Endothelial cell of umbilical vein (primary cell): ENCODE measurements around the gene MAPT.

Experiments
- EZH2 ChIP-seq: IDR thresholded peaks from 2 replicates; pipeline ENCODE4 v1.6.1; 2012; ENCODE audit warnings: borderline replicate concordance, low read depth, mild to moderate bottlenecking, moderate library complexity, low read length, inconsistent platforms; ENCODE audit not compliant: severe bottlenecking
- FOS ChIP-seq: IDR thresholded peaks from 2 replicates; pipeline ENCODE4 v1.6.1; 2011; ENCODE audit warnings: mild to moderate bottlenecking, low read length, moderate library complexity, borderline replicate concordance; ENCODE audit not compliant: insufficient read depth
- GATA2 ChIP-seq: IDR thresholded peaks from 2 replicates; pipeline ENCODE4 v1.7.0; 2011; ENCODE audit warnings: low read depth, mild to moderate bottlenecking, moderate library complexity, mixed read lengths, low read length; ENCODE audit not compliant: insufficient read length, insufficient read depth
- JUN ChIP-seq: IDR thresholded peaks from 2 replicates; pipeline ENCODE4 v1.6.1; 2011; ENCODE audit warnings: borderline replicate concordance, low read depth; ENCODE audit not compliant: insufficient read length, insufficient read depth
- MYC ChIP-seq: IDR thresholded peaks from one replicate; pipeline ENCODE4 v1.6.1; 2011; ENCODE audit warnings: mild to moderate bottlenecking, low read depth, low read length
- POLR2A ChIP-seq: IDR thresholded peaks from 2 replicates; pipeline ENCODE4 v1.6.1; 2012; ENCODE audit warnings: low read depth, mild to moderate bottlenecking, control low read depth, low read length
- POLR2AphosphoS5 ChIP-seq: IDR thresholded peaks from 2 replicates; pipeline ENCODE4 v1.6.1; 2012; ENCODE audit warnings: low read depth, mild to moderate bottlenecking, control low read depth, low read length, moderate library complexity; ENCODE audit not compliant: insufficient read depth
- TF ChIP-seq, protein P1 (sequence below), 2 donors: IDR thresholded peaks; 1 replicate in 1 of 2; 2 replicates in 1 of 2; pipeline ENCODE4 v1.5.1; 2011; ENCODE audit warnings: low read length in 2 of 2, mild to moderate bottlenecking in 2 of 2, moderate library complexity in 2 of 2, control low read depth in 1 of 2, inconsistent platforms in 1 of 2, low read depth in 1 of 2; ENCODE audit not compliant: insufficient read depth in 1 of 2; ENCODE audit errors: extremely low read depth in 1 of 2
- TF ChIP-seq, protein P2 (sequence below): IDR thresholded peaks from 2 replicates; pipeline ENCODE4 v1.6.1; 2011; ENCODE audit not compliant: insufficient read depth, insufficient read length

DNA sequence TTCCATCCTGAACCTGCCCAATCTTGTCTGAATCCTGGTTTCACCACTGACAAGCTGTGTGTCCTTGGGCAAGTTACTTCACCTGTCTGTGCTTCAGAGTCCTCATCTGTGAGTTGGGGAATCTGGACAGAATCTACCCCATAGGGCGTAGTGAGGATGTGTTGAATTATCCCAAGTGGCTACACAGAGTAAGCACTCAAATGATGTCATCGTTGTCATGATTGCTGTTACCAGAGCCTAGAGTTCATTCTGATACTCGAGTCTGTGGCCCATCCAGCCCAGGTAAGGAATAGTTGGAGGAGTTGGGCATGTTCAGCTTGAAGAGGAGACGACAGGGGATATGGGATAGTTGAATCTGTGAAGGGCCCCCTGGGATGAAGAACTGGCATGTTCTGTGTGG, 45.9 kb downstream of the MAPT start:
- TF ChIP-seq, protein P1, sequence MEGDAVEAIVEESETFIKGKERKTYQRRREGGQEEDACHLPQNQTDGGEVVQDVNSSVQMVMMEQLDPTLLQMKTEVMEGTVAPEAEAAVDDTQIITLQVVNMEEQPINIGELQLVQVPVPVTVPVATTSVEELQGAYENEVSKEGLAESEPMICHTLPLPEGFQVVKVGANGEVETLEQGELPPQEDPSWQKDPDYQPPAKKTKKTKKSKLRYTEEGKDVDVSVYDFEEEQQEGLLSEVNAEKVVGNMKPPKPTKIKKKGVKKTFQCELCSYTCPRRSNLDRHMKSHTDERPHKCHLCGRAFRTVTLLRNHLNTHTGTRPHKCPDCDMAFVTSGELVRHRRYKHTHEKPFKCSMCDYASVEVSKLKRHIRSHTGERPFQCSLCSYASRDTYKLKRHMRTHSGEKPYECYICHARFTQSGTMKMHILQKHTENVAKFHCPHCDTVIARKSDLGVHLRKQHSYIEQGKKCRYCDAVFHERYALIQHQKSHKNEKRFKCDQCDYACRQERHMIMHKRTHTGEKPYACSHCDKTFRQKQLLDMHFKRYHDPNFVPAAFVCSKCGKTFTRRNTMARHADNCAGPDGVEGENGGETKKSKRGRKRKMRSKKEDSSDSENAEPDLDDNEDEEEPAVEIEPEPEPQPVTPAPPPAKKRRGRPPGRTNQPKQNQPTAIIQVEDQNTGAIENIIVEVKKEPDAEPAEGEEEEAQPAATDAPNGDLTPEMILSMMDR (IDR thresholded peaks at IDR 0.05; ENCODE audit: extremely low read depth in 1 of 2, insufficient read depth in 1 of 2, low read depth in 1 of 2, low read length in 2 of 2), result no peak
- TF ChIP-seq MYC, result no peak
- TF ChIP-seq GATA2, result no peak
- TF ChIP-seq POLR2AphosphoS5, result no peak
- no peak for TF ChIP-seq EZH2
- no peak for TF ChIP-seq POLR2A
- TF ChIP-seq, protein P2, sequence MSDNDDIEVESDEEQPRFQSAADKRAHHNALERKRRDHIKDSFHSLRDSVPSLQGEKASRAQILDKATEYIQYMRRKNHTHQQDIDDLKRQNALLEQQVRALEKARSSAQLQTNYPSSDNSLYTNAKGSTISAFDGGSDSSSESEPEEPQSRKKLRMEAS, result no peak
- TF ChIP-seq FOS, result no peak
- TF ChIP-seq JUN, result no peak
